ENCODE measurements around the gene SH3BP2. TPM values are rescaled to one million over a fixed set of nuclear protein-coding genes. Genes with fewer than 3 reads are reported as not detected.

SH3BP2 gene
- total and polyA plus RNA-seq, 7 experiments from 2014 or later = 5.9 to 269 (median 23.1) TPM

- no peak overlapping the region for H3K4me3 Mint-ChIP-seq
- no peak overlapping the region for H3K27ac ChIP-seq (ENCODE audit: low read depth, low read length)
- peak overlapping the region in 2 of 9 donors; percentile 10 to 26 for H3K27ac Mint-ChIP-seq
- H3K36me3 Mint-ChIP-seq = peaks cover 3 to 17% (median 17%) of the 10 kb centered on the region in 5 donors
- ChIA-PET POLR2A (no interaction called here), CTCF (interaction anchor here (0.6 kb wide), 1 partner anchor 13 kb away, joined by 3 read pairs; no protein-coding TSS in a partner anchor)
- no peak for DNase-seq
- peaks cover 6 to 19% (median 8%) of the 10 kb centered on the region in 3 experiments for H3K36me3 ChIP-seq (ENCODE audit: control insufficient read depth in 2 of 3, insufficient read depth in 3 of 3, low read length in 3 of 3)
- intact Hi-C loops (cut with micrococcal nuclease) = no loop called here
- no peak for ATAC-seq
- H3K4me1 Mint-ChIP-seq = peaks cover 35 to 77% (median 62%) of the 10 kb centered on the region in 7 donors
- H3K27me3 Mint-ChIP-seq = no peaks in the 10 kb centered on the region
- H3K9me3 ChIP-seq (ENCODE audit: control insufficient read depth in 2 of 3, low read length in 3 of 3) = no peaks in the 10 kb centered on the region
- peaks cover 8 to 10% of the 10 kb centered on the region in 2 donors for H3K4me1 ChIP-seq (ENCODE audit: control insufficient read depth in 2 of 2, insufficient read depth in 2 of 2, low read length in 2 of 2)
- H3K27me3 ChIP-seq (ENCODE audit: control insufficient read depth in 2 of 2, insufficient read depth in 2 of 2, low read length in 2 of 2) = no peaks in the 10 kb centered on the region
- H3K4me3 ChIP-seq (ENCODE audit: low read length) = no peak overlapping the region
- no peaks in the 10 kb centered on the region for H3K9me3 Mint-ChIP-seq
Observed at GRCh38 chr4:2873329-2873728, 80.4 kb downstream of the SH3BP2 start.

- POLR2A ChIA-PET = no interaction called here
- no peaks in the 10 kb centered on the region for H3K27me3 ChIP-seq (ENCODE audit: control insufficient read depth in 2 of 2, insufficient read depth in 2 of 2, low read length in 2 of 2)
- intact Hi-C loops (cut with micrococcal nuclease) = no loop called here
Observed at GRCh38 chr4:2874861-2875260, 82.0 kb downstream of the SH3BP2 start.

DNA sequence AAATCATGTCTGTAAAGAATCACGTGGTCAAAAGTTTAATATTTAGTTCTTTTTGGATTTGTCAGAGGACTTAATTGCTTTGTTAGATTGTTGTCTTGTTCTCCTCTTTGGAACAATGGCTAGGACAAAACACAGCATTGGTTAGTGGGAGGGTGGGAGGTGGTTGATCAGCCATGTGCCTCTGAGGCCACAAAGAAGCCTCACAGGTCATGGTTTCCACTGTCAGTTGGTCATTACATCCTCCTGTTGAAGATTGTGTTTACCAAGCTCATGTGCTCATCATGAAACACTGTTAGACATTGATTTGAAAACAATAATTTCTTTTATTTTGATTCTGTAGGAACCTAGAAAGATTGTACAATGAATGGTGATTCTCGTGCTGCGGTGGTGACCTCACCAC, 82.7 kb downstream of the SH3BP2 start:
- peaks cover 6 to 23% (median 8%) of the 10 kb centered on the region in 3 experiments for H3K36me3 ChIP-seq (ENCODE audit: control insufficient read depth in 2 of 3, insufficient read depth in 3 of 3, low read length in 3 of 3)
- H3K4me3 ChIP-seq (ENCODE audit: low read length) = no peak overlapping the region
- ChIA-PET CTCF (no interaction called here), POLR2A (no interaction called here)
- DNase-seq (no peak), ATAC-seq (no peak)
- Mint-ChIP-seq H3K4me3 (no peak overlapping the region), H3K27ac (peak overlapping the region in 6 of 9 donors; percentile 21 to 62 (median 47)), H3K9me3 (no peaks in the 10 kb centered on the region), H3K36me3 (peaks cover 8 to 34% (median 21%) of the 10 kb centered on the region in 5 donors), H3K4me1 (peaks cover 23 to 62% (median 51%) of the 10 kb centered on the region in 7 donors), H3K27me3 (no peaks in the 10 kb centered on the region)
- H3K4me1 ChIP-seq (ENCODE audit: control insufficient read depth in 2 of 2, insufficient read depth in 2 of 2, low read length in 2 of 2) = peaks cover 8 to 10% of the 10 kb centered on the region in 2 donors
- intact Hi-C loops (cut with micrococcal nuclease) = no loop called here
- no peaks in the 10 kb centered on the region for H3K27me3 ChIP-seq (ENCODE audit: control insufficient read depth in 2 of 2, insufficient read depth in 2 of 2, low read length in 2 of 2)
- H3K9me3 ChIP-seq (ENCODE audit: control insufficient read depth in 2 of 3, low read length in 3 of 3) = no peaks in the 10 kb centered on the region
- H3K27ac ChIP-seq (ENCODE audit: low read depth, low read length) = no peak overlapping the region

More at GRCh38 chr4:2874861-2875260, 82.0 kb downstream of the SH3BP2 start:
- H3K4me3 ChIP-seq (ENCODE audit: low read length) = no peak overlapping the region
- Mint-ChIP-seq H3K27me3 (no peaks in the 10 kb centered on the region), H3K9me3 (no peaks in the 10 kb centered on the region), H3K36me3 (peaks cover 4 to 32% (median 19%) of the 10 kb centered on the region in 5 donors), H3K27ac (peak overlapping the region in 2 of 9 donors; percentile 28 to 62), H3K4me1 (peaks cover 28 to 69% (median 54%) of the 10 kb centered on the region in 7 donors), H3K4me3 (no peak overlapping the region)
- DNase-seq (no peak), ATAC-seq (no peak)
- H3K36me3 ChIP-seq (ENCODE audit: control insufficient read depth in 2 of 3, insufficient read depth in 3 of 3, low read length in 3 of 3) = peaks cover 6 to 23% (median 8%) of the 10 kb centered on the region in 3 experiments
- H3K4me1 ChIP-seq (ENCODE audit: control insufficient read depth in 2 of 2, insufficient read depth in 2 of 2, low read length in 2 of 2) = peaks cover 8 to 10% of the 10 kb centered on the region in 2 donors
- H3K27ac ChIP-seq (ENCODE audit: low read depth, low read length) = no peak overlapping the region
- CTCF ChIA-PET = interaction anchor here (0.7 kb wide), 1 partner anchor 24 kb away, joined by 4 read pairs; no protein-coding TSS in a partner anchor
- H3K9me3 ChIP-seq (ENCODE audit: control insufficient read depth in 2 of 3, low read length in 3 of 3) = no peaks in the 10 kb centered on the region

- no peaks in the 10 kb centered on the region for H3K27me3 Mint-ChIP-seq
- peaks cover 8 to 43% (median 19%) of the 10 kb centered on the region in 5 donors for H3K36me3 Mint-ChIP-seq
- POLR2A ChIA-PET = no interaction called here
Observed at GRCh38 chr4:2878346-2878745, 85.5 kb downstream of the SH3BP2 start.

GRCh38 chr4:2879026-2879425, 86.1 kb downstream of the SH3BP2 start:
- no peaks in the 10 kb centered on the region for H3K9me3 Mint-ChIP-seq
- intact Hi-C loops (cut with micrococcal nuclease) = no loop called here
- DNase-seq (no peak), ATAC-seq (no peak)
- H3K4me1 ChIP-seq (ENCODE audit: control insufficient read depth in 2 of 2, insufficient read depth in 2 of 2, low read length in 2 of 2) = no peaks in the 10 kb centered on the region
- no peaks in the 10 kb centered on the region for H3K9me3 ChIP-seq (ENCODE audit: control insufficient read depth in 2 of 3, low read length in 3 of 3)
- ChIA-PET POLR2A (interaction anchor here (0.6 kb wide), 1 partner anchor 12 kb away, joined by 3 read pairs; no protein-coding TSS in a partner anchor), CTCF (interaction anchor here (0.7 to 1.4 kb wide), 3 partner anchors 31 to 367 kb away, joined by 3 to 7 read pairs (median 3); no protein-coding TSS in a partner anchor)
- H3K27me3 ChIP-seq (ENCODE audit: control insufficient read depth in 2 of 2, insufficient read depth in 2 of 2, low read length in 2 of 2) = no peaks in the 10 kb centered on the region
- H3K4me1 Mint-ChIP-seq = peaks cover 12 to 35% (median 26%) of the 10 kb centered on the region in 7 donors
- H3K27ac ChIP-seq (ENCODE audit: low read depth, low read length) = no peak overlapping the region
- H3K36me3 Mint-ChIP-seq = peaks cover 8 to 46% (median 20%) of the 10 kb centered on the region in 5 donors
- no peak overlapping the region for H3K4me3 ChIP-seq (ENCODE audit: low read length)
- H3K27ac Mint-ChIP-seq = peak overlapping the region in 4 of 9 donors; percentile 18 to 85 (median 50)
- peaks cover 12 to 42% (median 19%) of the 10 kb centered on the region in 3 experiments for H3K36me3 ChIP-seq (ENCODE audit: control insufficient read depth in 2 of 3, insufficient read depth in 3 of 3, low read length in 3 of 3)
- H3K27me3 Mint-ChIP-seq = no peaks in the 10 kb centered on the region
- no peak overlapping the region for H3K4me3 Mint-ChIP-seq

More at GRCh38 chr4:2878346-2878745, 85.5 kb downstream of the SH3BP2 start:
- Mint-ChIP-seq H3K9me3 (no peaks in the 10 kb centered on the region), H3K27ac (peak overlapping the region in 7 of 9 donors; percentile 10 to 85 (median 50)), H3K4me1 (peaks cover 12 to 39% (median 29%) of the 10 kb centered on the region in 7 donors), H3K4me3 (no peak overlapping the region)
- Histone ChIP-seq H3K4me3 (ENCODE audit: low read length) (no peak overlapping the region), H3K4me1 (ENCODE audit: control insufficient read depth in 2 of 2, insufficient read depth in 2 of 2, low read length in 2 of 2) (peaks cover 0 to 1% of the 10 kb centered on the region in 2 donors), H3K36me3 (ENCODE audit: control insufficient read depth in 2 of 3, insufficient read depth in 3 of 3, low read length in 3 of 3) (peaks cover 12 to 41% (median 19%) of the 10 kb centered on the region in 3 experiments), H3K9me3 (ENCODE audit: control insufficient read depth in 2 of 3, low read length in 3 of 3) (no peaks in the 10 kb centered on the region), H3K27me3 (ENCODE audit: control insufficient read depth in 2 of 2, insufficient read depth in 2 of 2, low read length in 2 of 2) (no peaks in the 10 kb centered on the region), H3K27ac (ENCODE audit: low read depth, low read length) (no peak overlapping the region)
- CTCF ChIA-PET = no interaction called here
- intact Hi-C loops (cut with micrococcal nuclease) = no loop called here
- DNase-seq (no peak), ATAC-seq (no peak)

DNA sequence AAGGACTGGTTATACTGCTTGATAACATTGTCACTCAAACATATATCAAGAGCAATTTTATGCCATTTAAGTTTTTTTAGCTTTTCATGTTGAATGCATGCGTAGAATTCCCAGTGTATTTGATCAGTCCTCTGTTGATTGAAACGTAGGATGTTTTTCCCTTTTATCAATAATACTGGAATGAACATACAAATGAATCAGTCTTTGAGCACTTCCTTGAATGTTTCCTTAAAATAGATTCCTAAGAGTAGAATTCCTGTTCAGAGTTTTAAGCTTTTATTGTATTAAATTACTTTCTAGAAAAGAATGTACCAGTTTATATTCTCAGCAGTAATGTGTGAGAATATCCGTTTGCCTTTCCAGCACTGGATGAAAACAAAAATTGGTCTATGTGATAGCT, 88.5 kb downstream of the SH3BP2 start:
- ChIA-PET POLR2A (interaction anchor here (0.8 to 1.1 kb wide), 2 partner anchors 10 to 39 kb away, joined by 3 read pairs; no protein-coding TSS in a partner anchor), CTCF (interaction anchor here (0.7 to 1.1 kb wide), 2 partner anchors 41 to 42 kb away, joined by 3 read pairs; no protein-coding TSS in a partner anchor)
- DNase-seq = no peak
- H3K36me3 ChIP-seq (ENCODE audit: control insufficient read depth in 2 of 3, insufficient read depth in 3 of 3, low read length in 3 of 3) = peaks cover 16 to 60% (median 23%) of the 10 kb centered on the region in 3 experiments
- H3K36me3 Mint-ChIP-seq = peaks cover 8 to 57% (median 27%) of the 10 kb centered on the region in 5 donors
- H3K27me3 Mint-ChIP-seq = no peaks in the 10 kb centered on the region
- H3K27ac ChIP-seq (ENCODE audit: low read depth, low read length) = no peak overlapping the region
- H3K27me3 ChIP-seq (ENCODE audit: control insufficient read depth in 2 of 2, insufficient read depth in 2 of 2, low read length in 2 of 2) = no peaks in the 10 kb centered on the region
- H3K4me3 Mint-ChIP-seq = no peak overlapping the region
- intact Hi-C loops (cut with micrococcal nuclease) = no loop called here
- no peaks in the 10 kb centered on the region for H3K9me3 ChIP-seq (ENCODE audit: control insufficient read depth in 2 of 3, low read length in 3 of 3)
- no peak overlapping the region for H3K4me3 ChIP-seq (ENCODE audit: low read length)
- no peaks in the 10 kb centered on the region for H3K4me1 ChIP-seq (ENCODE audit: control insufficient read depth in 2 of 2, insufficient read depth in 2 of 2, low read length in 2 of 2)
- no peak overlapping the region for H3K27ac Mint-ChIP-seq
- ATAC-seq = no peak
- peaks cover 13 to 38% (median 31%) of the 10 kb centered on the region in 7 donors for H3K4me1 Mint-ChIP-seq
- H3K9me3 Mint-ChIP-seq = no peaks in the 10 kb centered on the region

Data from naive thymus-derived CD4-positive, alpha-beta T cell (primary cell).